H1 (cell line): ENCODE measurements around the gene LARGE2. TPM values are rescaled to one million over a fixed set of nuclear protein-coding genes. Genes with fewer than 3 reads are reported as not detected.

Experiments
- CTCF ChIA-PET: fragments of 300-600 bp; sonication (Branson Sonifier 250); formaldehyde crosslinking; loops from one replicate; lab custom pipeline; 2021; ENCODE audit not compliant: partially characterized antibody; lab: Charles Lee
- POLR2A ChIA-PET: fragments of 300-600 bp; sonication (Branson Sonifier 250); formaldehyde crosslinking; loops from one replicate; lab custom pipeline; 2021; ENCODE audit warnings: inconsistent platforms; ENCODE audit not compliant: partially characterized antibody; lab: Charles Lee
- DNase-seq, 2 experiments: peaks; one replicate each; pipeline versions ENCODE4 v3.0.0 to v3.0.0-alpha.2; 2010 to 2022; ENCODE audit warnings: low spot score in 2 of 2, low read depth in 1 of 2, mixed read lengths in 1 of 2
- FAIRE-seq: peaks from 2 replicates; lab custom pipeline; 2011; peaks lifted over from hg19 to GRCh38; lab: Jason Lieb, UNC
- H2AFZ ChIP-seq: 2 replicates; pipeline ENCODE4 v1.8.1; 2012; ENCODE audit warnings: low read length, inconsistent platforms
- H2AK5ac ChIP-seq: 2 replicates; pipeline ENCODE4 v1.6.1; 2013; ENCODE audit warnings: low read depth, low read length
- H2BK120ac ChIP-seq: replicated peaks from 2 replicates; pipeline ENCODE3; 2013; ENCODE audit warnings: low read depth, low read length, inconsistent platforms
- H2BK12ac ChIP-seq: 2 replicates; pipeline ENCODE4 v1.6.1; 2013; ENCODE audit warnings: low read depth, low read length
- H2BK15ac ChIP-seq: 2 replicates; pipeline ENCODE4 v1.6.1; 2013; ENCODE audit warnings: low read length
- H2BK20ac ChIP-seq: 2 replicates; pipeline ENCODE4 v1.6.1; 2013; ENCODE audit warnings: low read length
- H2BK5ac ChIP-seq: 2 replicates; pipeline ENCODE4 v1.6.1; 2013; ENCODE audit warnings: low read depth, low read length
- H3K14ac ChIP-seq: 2 replicates; pipeline ENCODE4 v1.6.1; 2013; ENCODE audit warnings: inconsistent platforms; ENCODE audit not compliant: insufficient read length
- H3K18ac ChIP-seq: 2 replicates; pipeline ENCODE4 v1.6.1; 2013; ENCODE audit warnings: low read length; ENCODE audit errors: extremely low read depth
- H3K23ac ChIP-seq: 2 replicates; pipeline ENCODE4 v1.6.1; 2013; ENCODE audit warnings: inconsistent platforms; ENCODE audit not compliant: insufficient read length
- H3K23me2 ChIP-seq: 2 replicates; pipeline ENCODE4 v1.6.1; 2013; ENCODE audit warnings: low read depth, low read length
- H3K27ac ChIP-seq: 2 replicates; pipeline ENCODE4 v1.6.1; 2011; ENCODE audit warnings: low read depth, low read length, inconsistent platforms
- H3K27me3 ChIP-seq, 4 experiments: replicated peaks in 1 of 4; 1 replicate in 1 of 4; 2 replicates in 3 of 4; pipeline versions ENCODE4 v1.6.1 to v1.8.1; 2011 to 2013; ENCODE audit warnings: low read length in 3 of 4, mild to moderate bottlenecking in 3 of 4, inconsistent platforms in 2 of 4, mixed read lengths in 2 of 4, moderate library complexity in 1 of 4; ENCODE audit not compliant: control insufficient read depth in 3 of 4, insufficient read depth in 3 of 4; ENCODE audit errors: extremely low read depth in 1 of 4
- H3K36me3 ChIP-seq, 4 experiments: 2 replicates each; pipeline versions ENCODE4 v1.6.1 to v1.8.1; 2011 to 2013; ENCODE audit warnings: mild to moderate bottlenecking in 4 of 4, low read length in 3 of 4, moderate library complexity in 2 of 4, control low read depth in 1 of 4, inconsistent platforms in 1 of 4; ENCODE audit not compliant: insufficient read depth in 4 of 4, control insufficient read depth in 2 of 4
- H3K4ac ChIP-seq: replicated peaks from 2 replicates; pipeline ENCODE3; 2013; ENCODE audit warnings: low read length, low read depth, mixed read lengths, inconsistent platforms; ENCODE audit not compliant: insufficient read length
- H3K4me1 ChIP-seq, 4 experiments: replicated peaks in 1 of 4; 1 replicate in 1 of 4; 2 replicates in 3 of 4; pipeline versions ENCODE4 v1.6.1 to v1.8.1; 2011 to 2013; ENCODE audit warnings: low read length in 3 of 4, inconsistent platforms in 2 of 4, mixed read lengths in 1 of 4; ENCODE audit not compliant: insufficient read depth in 4 of 4, control insufficient read depth in 3 of 4
- H3K4me2 ChIP-seq, 2 experiments: 2 replicates each; pipeline versions ENCODE4 v1.6.1 to v1.8.1; 2011 to 2013; ENCODE audit warnings: low read depth in 2 of 2, low read length in 2 of 2, control low read depth in 1 of 2, inconsistent platforms in 1 of 2, mild to moderate bottlenecking in 1 of 2; ENCODE audit not compliant: insufficient read depth in 1 of 2
- H3K4me3 ChIP-seq, 4 experiments: fragments of 200-600, 300-600 bp in 1 of 4; sonication (generic), shearing (Covaris generic), sonication (Bioruptor Twin) in 1 of 4; 2 replicates each; pipeline versions ENCODE4 v1.5.1 to v1.8.1; 2011 to 2016; ENCODE audit warnings: low read length in 4 of 4, low read depth in 3 of 4, control low read depth in 2 of 4, inconsistent platforms in 2 of 4, mild to moderate bottlenecking in 2 of 4, mixed read lengths in 1 of 4, moderate library complexity in 1 of 4; ENCODE audit not compliant: insufficient read depth in 2 of 4; ENCODE audit errors: extremely low read depth in 1 of 4
- H3K56ac ChIP-seq: replicated peaks from 2 replicates; pipeline ENCODE3; 2013; ENCODE audit warnings: low read depth, mild to moderate bottlenecking, mixed read lengths, low read length, inconsistent platforms; ENCODE audit not compliant: insufficient read length
- H3K79me1 ChIP-seq: 2 replicates; pipeline ENCODE4 v1.6.1; 2013; ENCODE audit warnings: low read depth, low read length, control low read depth
- H3K79me2 ChIP-seq, 2 experiments: 2 replicates each; pipeline versions ENCODE4 v1.6.1 to v1.8.1; 2012 to 2013; ENCODE audit warnings: low read length in 2 of 2, mild to moderate bottlenecking in 2 of 2, inconsistent platforms in 1 of 2; ENCODE audit not compliant: insufficient read depth in 2 of 2, control insufficient read depth in 1 of 2
- H3K9ac ChIP-seq, 4 experiments: replicated peaks in 1 of 4; 1 replicate in 1 of 4; 2 replicates in 3 of 4; pipeline versions ENCODE4 v1.6.1 to v1.8.1; 2011 to 2013; ENCODE audit warnings: low read depth in 3 of 4, low read length in 3 of 4, control low read depth in 2 of 4, mild to moderate bottlenecking in 2 of 4, moderate library complexity in 2 of 4, inconsistent platforms in 1 of 4; ENCODE audit errors: extremely low read depth in 1 of 4
- H3K9me3 ChIP-seq, 2 experiments: 2 replicates each; pipeline versions ENCODE4 v1.6.1 to v1.8.1; 2012 to 2013; ENCODE audit warnings: mild to moderate bottlenecking in 2 of 2, moderate library complexity in 2 of 2, control low read depth in 1 of 2, inconsistent platforms in 1 of 2, low read depth in 1 of 2, low read length in 1 of 2, mixed read lengths in 1 of 2; ENCODE audit not compliant: insufficient read depth in 2 of 2
- H4K20me1 ChIP-seq, 2 experiments: replicated peaks in 1 of 2; 2 replicates each; pipeline versions ENCODE3 to v1.8.1; 2011 to 2013; ENCODE audit warnings: inconsistent platforms in 2 of 2, low read length in 2 of 2, mild to moderate bottlenecking in 1 of 2; ENCODE audit not compliant: insufficient read depth in 2 of 2, control insufficient read depth in 1 of 2
- H4K5ac ChIP-seq: 2 replicates; pipeline ENCODE4 v1.6.1; 2013; ENCODE audit warnings: low read length, low read depth, mixed read lengths, inconsistent platforms; ENCODE audit not compliant: insufficient read length
- H4K8ac ChIP-seq: 2 replicates; pipeline ENCODE4 v1.8.0; 2013; ENCODE audit warnings: mild to moderate bottlenecking, moderate library complexity, low read length, inconsistent platforms; ENCODE audit not compliant: insufficient read depth; ENCODE audit errors: extremely low read depth
- H4K91ac ChIP-seq: replicated peaks from 2 replicates; pipeline ENCODE3; 2013; ENCODE audit warnings: low read length, mixed read lengths, inconsistent platforms; ENCODE audit not compliant: insufficient read length
- POLR2AphosphoS5 ChIP-seq: IDR thresholded peaks from 2 replicates; pipeline ENCODE4 v1.6.1; 2011; ENCODE audit warnings: low read depth, low read length
- POU5F1 ChIP-seq: IDR thresholded peaks from 2 replicates; pipeline ENCODE4 v1.6.1; 2011; ENCODE audit warnings: low read depth, mild to moderate bottlenecking, low read length, moderate library complexity
- WGBS, 2 experiments: shearing (Covaris generic) in 1 of 2; methylation state at CpG; one replicate each; pipeline versions ENCODE4 v1.1.6 to v1.1.7; 2013 to 2015; ENCODE audit warnings: low lambda C conversion rate in 2 of 2, mixed read lengths in 2 of 2, inconsistent platforms in 1 of 2, low coverage in 1 of 2, missing lambda C conversion rate in 1 of 2; ENCODE audit not compliant: insufficient replicate concordance in 2 of 2, insufficient coverage in 1 of 2, insufficient read length in 1 of 2; ENCODE audit errors: extremely low coverage in 1 of 2, missing lambda C conversion rate in 1 of 2; 5-methylcytosine and 5-hydroxymethylcytosine counted together
- polyA plus RNA-seq, 7 experiments: library from polyadenylated mRNA; depleted of rRNA in 3 of 7; stranded (reverse) in 5 of 7; unstranded in 2 of 7; fragments of >200 nt in 5 of 7; fragments of 200-250 nt in 2 of 7; gene quantifications; 1 replicate in 5 of 7; 2 replicates in 1 of 7; 4 replicates in 1 of 7; pipeline versions ENCODE4 v1.2.1 to v1.2.3, GENCODE V29; 2011 to 2013; ENCODE audit warnings: missing spikeins in 2 of 7, mixed read lengths in 2 of 7
- total RNA-seq: library from RNA; stranded (reverse); fragmentation: NEBNext Ultra II Directional; extraction: Animal tissue kit (Norgen Biotek cat#: 25700); gene quantifications from 2 replicates; pipeline ENCODE4 v1.2.1, GENCODE V29; 2021

LARGE2 gene
- total and polyA plus RNA-seq, 2 of the 8 experiments (the other 6 are each of a cell fraction or from before 2014, with no cell fraction given): 111 to 137 TPM

DNA sequence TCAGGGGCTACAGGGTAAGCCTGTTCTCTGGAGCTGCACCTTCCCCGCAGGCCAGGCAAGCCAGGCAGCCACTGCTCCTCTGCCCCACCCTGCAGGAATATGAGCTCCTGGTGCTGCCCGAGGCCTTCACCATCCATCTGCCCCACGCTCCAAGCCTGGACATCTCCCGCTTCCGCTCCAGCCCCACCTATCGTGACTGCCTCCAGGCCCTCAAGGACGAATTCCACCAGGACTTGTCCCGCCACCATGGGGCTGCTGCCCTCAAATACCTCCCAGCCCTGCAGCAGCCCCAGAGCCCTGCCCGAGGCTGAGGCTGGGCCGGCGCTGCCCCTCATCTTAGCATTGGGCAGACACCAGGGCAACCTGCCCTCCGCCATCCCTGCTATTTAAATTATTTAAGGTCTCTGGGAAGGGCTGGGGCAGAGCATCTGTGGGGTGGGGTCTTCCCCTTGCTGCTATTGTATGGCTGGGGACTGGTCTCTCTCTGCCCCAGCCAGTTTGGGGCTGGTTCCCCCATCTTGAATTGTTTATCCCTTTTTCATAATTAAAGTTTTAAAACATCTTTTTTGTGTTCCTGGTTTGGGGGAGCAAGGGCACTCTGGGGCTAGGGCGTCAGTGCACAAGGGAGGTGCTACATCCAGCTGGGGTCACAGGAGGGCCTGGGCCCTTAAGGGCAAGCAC, 6.2 kb downstream of the LARGE2 start:
- no peak overlapping the region for H3K4me2 ChIP-seq

More for the DNA sequence above, 6.2 kb downstream of the LARGE2 start:
- no peak overlapping the region for H2AFZ ChIP-seq
- no peaks in the 10 kb centered on the region for H3K9me3 ChIP-seq
- no peak overlapping the region for H3K23ac ChIP-seq
- no peak overlapping the region for H4K5ac ChIP-seq
- TF ChIP-seq POU5F1 (no peak), POLR2AphosphoS5 (0 out of 2 replicates have a peak, but pooled peaks have one; percentile 12)
- TF ChIP-seq, all 59 proteins: peak for 1
- Histone ChIP-seq H2AK5ac (no peak overlapping the region), H3K14ac (no peak overlapping the region), H4K20me1 (peaks cover 10 to 18% of the 10 kb centered on the region in 2 experiments), H3K27ac (no peak overlapping the region), H3K27me3 (no peaks in the 10 kb centered on the region), H2BK20ac (no peak overlapping the region), H2BK15ac (no peak overlapping the region), H3K79me2 (peaks cover 0 to 8% of the 10 kb centered on the region in 2 experiments; a peak in 1 of 4 replicates), H4K8ac (no peak overlapping the region), H3K4ac (no peak overlapping the region), H3K56ac (no peak overlapping the region), H3K36me3 (peaks cover 5 to 39% (median 25%) of the 10 kb centered on the region in 4 experiments; a peak in 7 of 8 replicates), H4K91ac (no peak overlapping the region), H3K18ac (no peak overlapping the region), H3K4me1 (peaks cover 0 to 6% (median 2%) of the 10 kb centered on the region in 4 experiments; a peak in 2 of 7 replicates), H3K79me1 (peaks cover 12% of the 10 kb centered on the region), H3K9ac (no peak overlapping the region), H2BK5ac (no peak overlapping the region), H2BK12ac (no peak overlapping the region), H2BK120ac (no peak overlapping the region), H3K4me3 (no peak overlapping the region), H3K23me2 (no peaks in the 10 kb centered on the region)
- FAIRE-seq: no peak
- 95% methylated on average over 13 of the region's 13 CpGs; no CpG with 5 or more reads in 1 of the 2 experiments for WGBS, 2 experiments
- DNase-seq: no peak
- ChIA-PET CTCF (interaction anchor here (1.4 to 3.2 kb wide), 2 partner anchors 37 to 79 kb away, joined by 4 to 12 read pairs; no protein-coding TSS in a partner anchor), POLR2A (interaction anchor here (0.9 to 13.6 kb wide), 11 partner anchors 5 to 78 kb away, joined by 3 to 115 read pairs (median 4); partner anchors contain the start of genes LARGE2 and PEX16)
